Heart left ventricle (tissue), 13 donors: ENCODE results near the gene C2orf76.
"Not testable (repeated sequence)": the region's sequence is repeated elsewhere in the genome, so short reads cannot be mapped to it uniquely, and the experiment has no call there.

Experiments
- POLR2A ChIP-seq, 2 donors: fragments of 450-650 bp; IDR thresholded peaks; one replicate each; pipeline ENCODE4 v1.6.1; 2017; ENCODE audit warnings: antibody characterized with exemption in 2 of 2, mild to moderate bottlenecking in 2 of 2, moderate library complexity in 2 of 2
- TF ChIP-seq, protein P1 (sequence below), 12 donors: fragments of 200-600 bp; sonication (generic) in 4 of 12; IDR thresholded peaks; one replicate each; pipeline versions ENCODE4 v1.5.0 to v1.8.0; 2018 to 2022; ENCODE audit warnings: antibody characterized with exemption in 12 of 12, mild to moderate bottlenecking in 5 of 12
- donor health status: ischemic (EF 13 %, LVEDD 7.1; RV severe dilation, severe dysfunction).
- donor health status: DM: no; HTN: yes; CAD: no.
- donor health status: DM: no; HTN: no; CAD: no.
- donor health status: ischemic (EF 25% LVEDD 6.9; RV normal size, moderate dysfunction).
- donor health status: ischemic (EF 25% LVEDD 5.7; RV mildly dilated, moderate dysfunction).
- donor health status: ischemic (EF 35%, LVEDD 5.7; RV mildly dilated, moderate dysfunction).
- donor health status: nonischemic (EF 11% LVEDD 7.7; RV severe dilation, severe dysfunction).
- donor health status: DM: yes; HTN: yes; CAD: no.
- donor health status: PGD.
- donor health status: ischemic (EF 29% LVEDD 5.4; RV normal size, mild dysfunction).
- donor health status: nonischemic (EF 23%, LVEDD 6.1; RV moderate dilation, normal function).

DNA sequence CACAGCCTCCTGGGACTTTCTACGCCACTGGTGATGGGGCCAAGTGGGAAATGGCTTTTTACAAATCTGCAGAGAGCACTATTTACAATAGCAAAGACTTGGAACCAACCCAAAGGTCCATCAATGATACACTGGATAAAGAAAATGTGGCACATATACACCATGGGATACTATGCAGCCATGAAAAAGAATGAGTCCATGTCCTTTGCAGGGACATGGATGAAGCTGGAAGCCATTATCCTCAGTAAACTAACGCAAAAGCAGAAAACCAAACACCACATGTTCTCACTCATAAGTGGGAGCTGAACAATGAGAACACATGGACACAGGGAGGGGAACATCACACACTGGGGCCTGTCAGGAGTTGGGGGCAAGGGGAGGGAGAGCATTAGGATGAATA is 88.2 kb downstream of the C2orf76 start:
- not testable (repeated sequence) for TF ChIP-seq POLR2A (IDR thresholded peaks at IDR 0.05)
- TF ChIP-seq, protein P1, sequence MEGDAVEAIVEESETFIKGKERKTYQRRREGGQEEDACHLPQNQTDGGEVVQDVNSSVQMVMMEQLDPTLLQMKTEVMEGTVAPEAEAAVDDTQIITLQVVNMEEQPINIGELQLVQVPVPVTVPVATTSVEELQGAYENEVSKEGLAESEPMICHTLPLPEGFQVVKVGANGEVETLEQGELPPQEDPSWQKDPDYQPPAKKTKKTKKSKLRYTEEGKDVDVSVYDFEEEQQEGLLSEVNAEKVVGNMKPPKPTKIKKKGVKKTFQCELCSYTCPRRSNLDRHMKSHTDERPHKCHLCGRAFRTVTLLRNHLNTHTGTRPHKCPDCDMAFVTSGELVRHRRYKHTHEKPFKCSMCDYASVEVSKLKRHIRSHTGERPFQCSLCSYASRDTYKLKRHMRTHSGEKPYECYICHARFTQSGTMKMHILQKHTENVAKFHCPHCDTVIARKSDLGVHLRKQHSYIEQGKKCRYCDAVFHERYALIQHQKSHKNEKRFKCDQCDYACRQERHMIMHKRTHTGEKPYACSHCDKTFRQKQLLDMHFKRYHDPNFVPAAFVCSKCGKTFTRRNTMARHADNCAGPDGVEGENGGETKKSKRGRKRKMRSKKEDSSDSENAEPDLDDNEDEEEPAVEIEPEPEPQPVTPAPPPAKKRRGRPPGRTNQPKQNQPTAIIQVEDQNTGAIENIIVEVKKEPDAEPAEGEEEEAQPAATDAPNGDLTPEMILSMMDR (IDR thresholded peaks at IDR 0.05), result not testable (repeated sequence)
